Activated CD8-positive, alpha-beta memory T cell treated with anti-CD3 and anti-CD28 coated beads for 24 hours (primary cell): ENCODE measurements around the gene GFI1.
"Not testable (repeated sequence)": the region's sequence is repeated elsewhere in the genome, so short reads cannot be mapped to it uniquely, and the experiment has no call there.

Experiments
- DNase-seq: peaks from one replicate; pipeline ENCODE4 v3.0.0-alpha.2; 2020

GFI1 gene

GRCh38 chr1:92486251-92487077 is at the start of gene GFI1:
Gene GFI1 (minus strand): TSS chr1:92486925. CDS start chr1:92483487, 3,438 bp downstream.
- DNase-seq: peak; percentile 91

- DNase-seq: not testable (repeated sequence)
Observed at GRCh38 chr1:92532371-92532770, 45.6 kb upstream of the GFI1 start.

GRCh38 chr1:92531939-92532338 is 45.2 kb upstream of the GFI1 start:
- not testable (repeated sequence) for DNase-seq

GRCh38 chr1:92527670-92528069 is 40.9 kb upstream of the GFI1 start:
- DNase-seq: no peak

GRCh38 chr1:92524944-92525590 is 38.3 kb upstream of the GFI1 start:
- not testable (repeated sequence) for DNase-seq

GRCh38 chr1:92519043-92519442 is 32.3 kb upstream of the GFI1 start:
- DNase-seq: no peak

GRCh38 chr1:92516574-92516973 is 29.8 kb upstream of the GFI1 start:
- DNase-seq: no peak

- no peak for DNase-seq
Observed at GRCh38 chr1:92515796-92516201, 29.1 kb upstream of the GFI1 start.

- DNase-seq: no peak
Observed at GRCh38 chr1:92511541-92511940, 24.8 kb upstream of the GFI1 start.

GRCh38 chr1:92509619-92510018 is 22.9 kb upstream of the GFI1 start:
- DNase-seq: no peak

- no peak for DNase-seq
Observed at GRCh38 chr1:92505015-92505692, 18.4 kb upstream of the GFI1 start.

GRCh38 chr1:92504291-92505014 is 17.7 kb upstream of the GFI1 start:
- no peak for DNase-seq

- DNase-seq: no peak
Observed at GRCh38 chr1:92503926-92504285, 17.2 kb upstream of the GFI1 start.

GRCh38 chr1:92503043-92503925 is 16.6 kb upstream of the GFI1 start:
- no peak for DNase-seq

- no peak for DNase-seq
Observed at GRCh38 chr1:92502247-92502646, 15.5 kb upstream of the GFI1 start.

- no peak for DNase-seq
Observed at GRCh38 chr1:92500552-92500951, 13.8 kb upstream of the GFI1 start.

- DNase-seq: no peak
Observed at GRCh38 chr1:92495392-92496063, 8.8 kb upstream of the GFI1 start.

GRCh38 chr1:92494485-92495141 is 7.9 kb upstream of the GFI1 start:
- no peak for DNase-seq

GRCh38 chr1:92493139-92493538 is 6.4 kb upstream of the GFI1 start:
- DNase-seq: no peak

GRCh38 chr1:92488832-92489231 is 2.1 kb upstream of the GFI1 start:
- no peak for DNase-seq

- DNase-seq: no peak
Observed at GRCh38 chr1:92488416-92488815, 1.7 kb upstream of the GFI1 start.
